Suprapubic skin (tissue), 3 donors: ENCODE data around the gene ANP32E.

Experiments used
- POLR2A ChIP-seq, 2 donors: fragments of 450-650 bp; IDR thresholded peaks; one replicate each; pipeline ENCODE4 v1.6.1; 2017; ENCODE audit warnings: antibody characterized with exemption in 2 of 2, mild to moderate bottlenecking in 2 of 2, moderate library complexity in 2 of 2
- TF ChIP-seq, protein P1 (sequence below), 2 donors: fragments of 200-600 bp in 1 of 2; fragments of 450-650 bp in 1 of 2; sonication (generic) in 1 of 2; IDR thresholded peaks; one replicate each; pipeline ENCODE4 v1.5.1; 2016 to 2019; ENCODE audit warnings: antibody characterized with exemption in 2 of 2, mild to moderate bottlenecking in 1 of 2, moderate library complexity in 1 of 2

GRCh38 chr1:150213170-150214098, 22.5 kb downstream of the ANP32E start:
- TF ChIP-seq, protein P1, sequence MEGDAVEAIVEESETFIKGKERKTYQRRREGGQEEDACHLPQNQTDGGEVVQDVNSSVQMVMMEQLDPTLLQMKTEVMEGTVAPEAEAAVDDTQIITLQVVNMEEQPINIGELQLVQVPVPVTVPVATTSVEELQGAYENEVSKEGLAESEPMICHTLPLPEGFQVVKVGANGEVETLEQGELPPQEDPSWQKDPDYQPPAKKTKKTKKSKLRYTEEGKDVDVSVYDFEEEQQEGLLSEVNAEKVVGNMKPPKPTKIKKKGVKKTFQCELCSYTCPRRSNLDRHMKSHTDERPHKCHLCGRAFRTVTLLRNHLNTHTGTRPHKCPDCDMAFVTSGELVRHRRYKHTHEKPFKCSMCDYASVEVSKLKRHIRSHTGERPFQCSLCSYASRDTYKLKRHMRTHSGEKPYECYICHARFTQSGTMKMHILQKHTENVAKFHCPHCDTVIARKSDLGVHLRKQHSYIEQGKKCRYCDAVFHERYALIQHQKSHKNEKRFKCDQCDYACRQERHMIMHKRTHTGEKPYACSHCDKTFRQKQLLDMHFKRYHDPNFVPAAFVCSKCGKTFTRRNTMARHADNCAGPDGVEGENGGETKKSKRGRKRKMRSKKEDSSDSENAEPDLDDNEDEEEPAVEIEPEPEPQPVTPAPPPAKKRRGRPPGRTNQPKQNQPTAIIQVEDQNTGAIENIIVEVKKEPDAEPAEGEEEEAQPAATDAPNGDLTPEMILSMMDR (IDR thresholded peaks at IDR 0.05) = no peak
- no peak for TF ChIP-seq POLR2A (IDR thresholded peaks at IDR 0.05)
